H9 (cell line): ENCODE measurements around the gene NKAIN2. TPM values are rescaled to one million over a fixed set of nuclear protein-coding genes. Genes with fewer than 3 reads are reported as not detected.

Experiments
- DNase-seq: peaks from one replicate; pipeline ENCODE4 v3.0.0-alpha.2; 2017
- H2AFZ ChIP-seq: one replicate; pipeline ENCODE4 v1.6.1; 2013; ENCODE audit warnings: mild to moderate bottlenecking, low read length, control low read depth, moderate library complexity
- H2AK5ac ChIP-seq: 2 replicates; pipeline ENCODE4 v1.6.1; 2013; ENCODE audit warnings: low read length, control low read depth, mixed read lengths; ENCODE audit not compliant: insufficient read length
- H2BK120ac ChIP-seq: one replicate; pipeline ENCODE4 v1.6.1; 2013; ENCODE audit warnings: low read depth, mild to moderate bottlenecking, low read length, control low read depth, inconsistent platforms; ENCODE audit not compliant: poor library complexity, severe bottlenecking
- H2BK12ac ChIP-seq: 2 replicates; pipeline ENCODE4 v1.6.1; 2013; ENCODE audit warnings: low read length, control low read depth, mixed read lengths, low read depth; ENCODE audit not compliant: insufficient read length
- H2BK15ac ChIP-seq: 2 replicates; pipeline ENCODE4 v1.6.1; 2013; ENCODE audit warnings: low read depth, low read length, control low read depth
- H2BK20ac ChIP-seq: one replicate; pipeline ENCODE4 v1.6.1; 2013; ENCODE audit warnings: low read depth, mild to moderate bottlenecking, low read length, control low read depth, inconsistent platforms; ENCODE audit not compliant: poor library complexity, severe bottlenecking
- H2BK5ac ChIP-seq: 2 replicates; pipeline ENCODE4 v1.6.1; 2013; ENCODE audit warnings: low read length, control low read depth, mixed read lengths; ENCODE audit not compliant: insufficient read length
- H3K14ac ChIP-seq: 2 replicates; pipeline ENCODE4 v1.6.1; 2013; ENCODE audit warnings: low read length, control low read depth; ENCODE audit not compliant: insufficient read depth
- H3K18ac ChIP-seq: 2 replicates; pipeline ENCODE4 v1.6.1; 2013; ENCODE audit warnings: low read depth, mild to moderate bottlenecking, mixed read lengths, low read length, control low read depth; ENCODE audit not compliant: insufficient read length
- H3K23ac ChIP-seq: 2 replicates; pipeline ENCODE4 v1.6.1; 2013; ENCODE audit warnings: low read length, control low read depth, mixed read lengths, low read depth; ENCODE audit not compliant: insufficient read length
- H3K23me2 ChIP-seq: 2 replicates; pipeline ENCODE4 v1.6.1; 2013; ENCODE audit warnings: low read depth, mild to moderate bottlenecking, mixed read lengths, low read length, control low read depth; ENCODE audit not compliant: insufficient read length, poor library complexity, severe bottlenecking
- H3K27ac ChIP-seq: 2 replicates; pipeline ENCODE4 v1.5.1; 2013; ENCODE audit warnings: low read length, control low read depth, mixed read lengths, low read depth; ENCODE audit not compliant: insufficient read length
- H3K27me3 ChIP-seq: 2 replicates; pipeline ENCODE4 v1.6.1; 2013; ENCODE audit warnings: low read length, control low read depth, inconsistent platforms; ENCODE audit not compliant: insufficient read depth
- H3K4ac ChIP-seq: 2 replicates; pipeline ENCODE4 v1.6.1; 2013; ENCODE audit warnings: low read depth, mild to moderate bottlenecking, control low read depth, inconsistent platforms, low read length, moderate library complexity
- H3K4me1 ChIP-seq: 2 replicates; pipeline ENCODE4 v1.6.1; 2013; ENCODE audit warnings: low read length, control low read depth, inconsistent platforms; ENCODE audit not compliant: insufficient read depth
- H3K4me2 ChIP-seq: 2 replicates; pipeline ENCODE4 v1.6.1; 2013; ENCODE audit warnings: low read length, control low read depth, mixed read lengths; ENCODE audit not compliant: insufficient read length, insufficient read depth
- H3K56ac ChIP-seq: 2 replicates; pipeline ENCODE4 v1.6.1; 2013; ENCODE audit warnings: low read depth, mild to moderate bottlenecking, mixed read lengths, low read length, control low read depth; ENCODE audit not compliant: insufficient read length
- H3K79me1 ChIP-seq: 2 replicates; pipeline ENCODE4 v1.6.1; 2013; ENCODE audit warnings: low read depth, mild to moderate bottlenecking, moderate library complexity, low read length, control low read depth, inconsistent platforms; ENCODE audit not compliant: insufficient read depth, poor library complexity, severe bottlenecking
- H3K79me2 ChIP-seq: 2 replicates; pipeline ENCODE4 v1.6.1; 2013; ENCODE audit warnings: low read length, control low read depth, inconsistent platforms; ENCODE audit not compliant: insufficient read depth
- H3K9ac ChIP-seq: 2 replicates; pipeline ENCODE4 v1.6.1; 2013; ENCODE audit warnings: low read length, control low read depth, mixed read lengths; ENCODE audit not compliant: insufficient read length; ENCODE audit errors: extremely low read depth
- H3K9me3 ChIP-seq: one replicate; pipeline ENCODE4 v1.6.1; 2013; ENCODE audit warnings: low read depth, low read length, inconsistent platforms; ENCODE audit not compliant: control insufficient read depth
- H3T11ph ChIP-seq: one replicate; pipeline ENCODE4 v1.6.1; 2013; ENCODE audit warnings: mild to moderate bottlenecking, low read length, control low read depth, inconsistent platforms
- H4K20me1 ChIP-seq: one replicate; pipeline ENCODE4 v1.6.1; 2013; ENCODE audit not compliant: control insufficient read depth, insufficient read length, insufficient read depth
- H4K5ac ChIP-seq: 2 replicates; pipeline ENCODE4 v1.6.1; 2013; ENCODE audit warnings: low read depth, mild to moderate bottlenecking, mixed read lengths, low read length, control low read depth; ENCODE audit not compliant: insufficient read length
- H4K8ac ChIP-seq: replicated peaks from 2 replicates; pipeline ENCODE4 v1.6.1; 2013; ENCODE audit warnings: low read length, control low read depth, mixed read lengths, low read depth; ENCODE audit not compliant: insufficient read length
- H4K91ac ChIP-seq: 2 replicates; pipeline ENCODE4 v1.6.1; 2013; ENCODE audit warnings: low read depth, mild to moderate bottlenecking, moderate library complexity, mixed read lengths, low read length, control low read depth; ENCODE audit not compliant: insufficient read length
- H3K27ac Mint-ChIP-seq, 3 experiments: 2 replicates in 2 of 3; 3 replicates in 1 of 3; pipeline ENCODE4 v1.8.0; 2020 to 2021; ENCODE audit warnings: mixed read lengths in 3 of 3, mild to moderate bottlenecking in 1 of 3, moderate library complexity in 1 of 3
- H3K27me3 Mint-ChIP-seq: 2 replicates; pipeline ENCODE4 v1.8.0; 2021; ENCODE audit warnings: low read depth, mild to moderate bottlenecking, moderate library complexity, mixed read lengths
- H3K36me3 Mint-ChIP-seq, 3 experiments: 2 replicates in 2 of 3; 3 replicates in 1 of 3; pipeline ENCODE4 v1.8.0; 2020 to 2021; ENCODE audit warnings: low read depth in 3 of 3, mixed read lengths in 3 of 3; ENCODE audit not compliant: insufficient read depth in 1 of 3
- H3K4me1 Mint-ChIP-seq, 2 experiments: 2 replicates each; pipeline ENCODE4 v1.8.0; 2020; ENCODE audit warnings: mixed read lengths in 2 of 2
- H3K4me3 Mint-ChIP-seq, 2 experiments: 2 replicates in 1 of 2; 3 replicates in 1 of 2; pipeline ENCODE4 v1.8.0; 2020 to 2021; ENCODE audit warnings: mild to moderate bottlenecking in 2 of 2, mixed read lengths in 2 of 2, moderate library complexity in 1 of 2
- H3K9me3 Mint-ChIP-seq, 2 experiments: 2 replicates in 1 of 2; 3 replicates in 1 of 2; pipeline ENCODE4 v1.8.0; 2020; ENCODE audit warnings: mild to moderate bottlenecking in 2 of 2, mixed read lengths in 2 of 2, moderate library complexity in 1 of 2
- WGBS: extraction: QIAGEN DNeasy Blood & Tissue Kit; methylation state at CpG from one replicate; pipeline ENCODE4 v1.1.7; 2013; ENCODE audit warnings: missing lambda C conversion rate, low lambda C conversion rate, mixed read lengths; ENCODE audit not compliant: insufficient read length; ENCODE audit errors: extremely low coverage; 5-methylcytosine and 5-hydroxymethylcytosine counted together
- total RNA-seq: library from RNA; stranded (reverse); gene quantifications from 2 replicates; pipeline ENCODE4 v1.2.1, GENCODE V29; 2021
- TF ChIP-seq, protein P1 (sequence below): fragments of 200-600 bp; sonication (generic); conservative IDR thresholded peaks from 3 replicates; pipeline ENCODE4 v1.8.0; 2021; ENCODE audit warnings: antibody characterized with exemption, mild to moderate bottlenecking

Gene NKAIN2
- total RNA-seq, 1 experiment from 2014 or later = 0.17 TPM

DNA sequence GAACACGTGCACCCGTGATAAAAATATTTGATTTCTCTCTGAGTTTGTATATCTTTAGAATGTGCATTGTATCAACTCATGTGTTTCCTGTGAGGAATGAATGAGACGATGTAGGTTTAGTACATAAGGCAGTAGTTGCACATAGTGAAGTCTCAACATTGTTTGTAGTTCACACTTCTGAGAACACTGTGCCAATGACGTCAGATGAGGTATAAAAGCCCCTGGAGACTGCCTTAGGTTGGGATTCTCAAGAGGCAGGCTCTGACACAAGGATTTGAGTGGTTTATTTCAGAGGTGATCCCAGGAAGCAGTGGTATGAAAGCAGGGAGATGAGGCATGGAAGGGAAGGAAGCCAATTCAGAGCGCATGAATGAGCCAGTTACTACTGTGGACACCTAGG lies 2.6 kb upstream of the NKAIN2 start:
- Histone ChIP-seq H2BK12ac (no peak overlapping the region), H3K4ac (no peak overlapping the region), H3K79me2 (no peaks in the 10 kb centered on the region), H2AFZ (no peak overlapping the region), H2BK15ac (no peak overlapping the region), H3K27me3 (peaks cover 19% of the 10 kb centered on the region), H3K27ac (no peak overlapping the region), H4K20me1 (no peaks in the 10 kb centered on the region), H2BK120ac (no peak overlapping the region), H4K91ac (no peak overlapping the region), H3K23me2 (peaks cover 12% of the 10 kb centered on the region), H2BK5ac (no peak overlapping the region), H4K8ac (no peak overlapping the region), H2AK5ac (no peak overlapping the region), H3K9ac (no peak overlapping the region), H3K9me3 (no peaks in the 10 kb centered on the region), H3K23ac (no peak overlapping the region), H3K4me2 (no peak overlapping the region), H3K4me1 (no peaks in the 10 kb centered on the region), H3K79me1 (no peaks in the 10 kb centered on the region), H3K18ac (no peak overlapping the region), H3K14ac (no peak overlapping the region), H3T11ph (no peak overlapping the region), H2BK20ac (no peak overlapping the region), H4K5ac (no peak overlapping the region), H3K56ac (no peak overlapping the region)
- TF ChIP-seq, protein P1, sequence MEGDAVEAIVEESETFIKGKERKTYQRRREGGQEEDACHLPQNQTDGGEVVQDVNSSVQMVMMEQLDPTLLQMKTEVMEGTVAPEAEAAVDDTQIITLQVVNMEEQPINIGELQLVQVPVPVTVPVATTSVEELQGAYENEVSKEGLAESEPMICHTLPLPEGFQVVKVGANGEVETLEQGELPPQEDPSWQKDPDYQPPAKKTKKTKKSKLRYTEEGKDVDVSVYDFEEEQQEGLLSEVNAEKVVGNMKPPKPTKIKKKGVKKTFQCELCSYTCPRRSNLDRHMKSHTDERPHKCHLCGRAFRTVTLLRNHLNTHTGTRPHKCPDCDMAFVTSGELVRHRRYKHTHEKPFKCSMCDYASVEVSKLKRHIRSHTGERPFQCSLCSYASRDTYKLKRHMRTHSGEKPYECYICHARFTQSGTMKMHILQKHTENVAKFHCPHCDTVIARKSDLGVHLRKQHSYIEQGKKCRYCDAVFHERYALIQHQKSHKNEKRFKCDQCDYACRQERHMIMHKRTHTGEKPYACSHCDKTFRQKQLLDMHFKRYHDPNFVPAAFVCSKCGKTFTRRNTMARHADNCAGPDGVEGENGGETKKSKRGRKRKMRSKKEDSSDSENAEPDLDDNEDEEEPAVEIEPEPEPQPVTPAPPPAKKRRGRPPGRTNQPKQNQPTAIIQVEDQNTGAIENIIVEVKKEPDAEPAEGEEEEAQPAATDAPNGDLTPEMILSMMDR = no peak
- no peak overlapping the region; a peak in 1 of 7 replicates for H3K27ac Mint-ChIP-seq
- no peak for DNase-seq
- WGBS = no CpG with 5 or more reads among the region's 5 CpGs
- no peaks in the 10 kb centered on the region; a peak in 1 of 5 replicates for H3K9me3 Mint-ChIP-seq
- no peaks in the 10 kb centered on the region; a peak in 1 of 7 replicates for H3K36me3 Mint-ChIP-seq
- no peak overlapping the region for H3K4me3 Mint-ChIP-seq
- H3K27me3 Mint-ChIP-seq = peaks cover 68% of the 10 kb centered on the region
- peaks cover 8% of the 10 kb centered on the region in 2 experiments for H3K4me1 Mint-ChIP-seq
